ENCODE data around the gene ADAMTS19.
A peak's percentile ranks its signal among the peaks of the same experiment; 100 is the strongest.

The ADAMTS19 gene

DNA sequence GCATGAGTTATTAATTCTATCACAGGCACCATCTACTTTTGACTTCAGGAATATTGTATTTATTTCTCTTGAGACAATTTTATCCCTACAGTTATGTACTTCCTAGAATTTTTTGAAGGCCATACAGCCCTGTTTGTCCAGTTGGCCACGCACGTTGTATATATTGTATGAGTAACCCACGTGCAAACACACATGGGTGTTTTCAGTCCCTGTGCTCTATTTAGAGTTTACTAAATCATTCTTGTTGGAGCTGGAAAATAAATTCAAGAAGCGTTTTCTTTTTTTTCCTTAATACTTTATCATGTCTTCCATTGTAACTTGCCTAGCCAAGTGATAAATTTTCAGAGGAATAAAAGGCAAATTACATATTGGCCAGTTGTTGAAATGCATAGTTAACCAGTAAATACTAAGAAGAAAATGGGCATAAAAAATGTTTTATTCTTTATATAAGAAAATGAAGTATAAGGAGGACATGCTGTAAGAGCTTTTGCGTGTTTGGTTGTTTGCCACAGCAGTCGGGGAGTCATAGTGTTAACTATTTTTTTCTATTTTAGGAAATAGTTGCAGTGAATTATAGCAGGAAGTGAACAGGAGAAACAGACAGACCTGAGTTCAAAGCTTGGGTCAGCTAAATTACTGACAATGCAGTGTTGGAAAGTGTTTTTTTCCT is 201.4 kb downstream of the ADAMTS19 start:
- DNase-seq (ENCODE audit: low read depth), result no peak
- no peak overlapping the region for H3K4me3 ChIP-seq (ENCODE audit: low read depth, low read length)
- no peak for TF ChIP-seq MYC (IDR thresholded peaks at IDR 0.05; ENCODE audit: low read depth, low read length)
- no peak for TF ChIP-seq POLR2A (IDR thresholded peaks at IDR 0.05; ENCODE audit: extremely low read depth, insufficient read length)
- TF ChIP-seq, protein P1, sequence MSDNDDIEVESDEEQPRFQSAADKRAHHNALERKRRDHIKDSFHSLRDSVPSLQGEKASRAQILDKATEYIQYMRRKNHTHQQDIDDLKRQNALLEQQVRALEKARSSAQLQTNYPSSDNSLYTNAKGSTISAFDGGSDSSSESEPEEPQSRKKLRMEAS (IDR thresholded peaks at IDR 0.05; ENCODE audit: low read depth, low read length), result no peak
- TF ChIP-seq, protein P2, sequence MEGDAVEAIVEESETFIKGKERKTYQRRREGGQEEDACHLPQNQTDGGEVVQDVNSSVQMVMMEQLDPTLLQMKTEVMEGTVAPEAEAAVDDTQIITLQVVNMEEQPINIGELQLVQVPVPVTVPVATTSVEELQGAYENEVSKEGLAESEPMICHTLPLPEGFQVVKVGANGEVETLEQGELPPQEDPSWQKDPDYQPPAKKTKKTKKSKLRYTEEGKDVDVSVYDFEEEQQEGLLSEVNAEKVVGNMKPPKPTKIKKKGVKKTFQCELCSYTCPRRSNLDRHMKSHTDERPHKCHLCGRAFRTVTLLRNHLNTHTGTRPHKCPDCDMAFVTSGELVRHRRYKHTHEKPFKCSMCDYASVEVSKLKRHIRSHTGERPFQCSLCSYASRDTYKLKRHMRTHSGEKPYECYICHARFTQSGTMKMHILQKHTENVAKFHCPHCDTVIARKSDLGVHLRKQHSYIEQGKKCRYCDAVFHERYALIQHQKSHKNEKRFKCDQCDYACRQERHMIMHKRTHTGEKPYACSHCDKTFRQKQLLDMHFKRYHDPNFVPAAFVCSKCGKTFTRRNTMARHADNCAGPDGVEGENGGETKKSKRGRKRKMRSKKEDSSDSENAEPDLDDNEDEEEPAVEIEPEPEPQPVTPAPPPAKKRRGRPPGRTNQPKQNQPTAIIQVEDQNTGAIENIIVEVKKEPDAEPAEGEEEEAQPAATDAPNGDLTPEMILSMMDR (IDR thresholded peaks at IDR 0.05; ENCODE audit: low read depth, low read length), result no peak

DNA sequence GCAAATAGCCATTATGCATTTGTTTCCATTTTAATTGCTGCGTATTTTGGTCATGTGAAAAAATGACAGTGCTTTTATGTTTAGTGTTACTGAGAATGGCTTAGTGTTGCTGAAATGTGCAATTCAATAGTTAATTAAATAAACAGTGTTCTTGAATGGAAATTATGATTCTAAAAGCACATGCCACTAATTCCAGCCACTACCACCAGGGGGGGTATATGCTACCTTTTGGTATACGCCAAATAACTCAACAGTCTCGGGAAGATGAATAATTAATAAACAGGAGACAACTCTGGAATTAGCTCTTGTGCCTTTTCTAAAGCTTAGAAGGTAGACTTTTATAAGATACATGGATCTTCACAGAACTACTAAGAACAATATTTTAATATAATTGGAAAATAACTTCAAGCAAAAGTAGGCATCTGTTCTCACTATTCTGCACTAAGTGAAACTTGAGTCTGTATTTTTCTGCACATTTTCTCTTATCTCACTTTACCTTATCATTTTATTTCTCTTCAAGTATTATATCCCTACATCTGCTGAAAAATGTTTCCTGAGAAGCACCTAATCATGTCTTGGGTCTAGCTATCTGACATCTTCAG is 204.3 kb downstream of the ADAMTS19 start:
- H3K4me3 ChIP-seq (ENCODE audit: low read depth, low read length), result no peak overlapping the region
- TF ChIP-seq, protein P2 (IDR thresholded peaks at IDR 0.05; ENCODE audit: low read depth, low read length), result peak; percentile 82
- TF ChIP-seq MYC (IDR thresholded peaks at IDR 0.05; ENCODE audit: low read depth, low read length) (no peak), POLR2A (IDR thresholded peaks at IDR 0.05; ENCODE audit: extremely low read depth, insufficient read length) (no peak)
- TF ChIP-seq, protein P1 (IDR thresholded peaks at IDR 0.05; ENCODE audit: low read depth, low read length), result peak; percentile 57
- DNase-seq (ENCODE audit: low read depth), result peak; percentile 49

DNA sequence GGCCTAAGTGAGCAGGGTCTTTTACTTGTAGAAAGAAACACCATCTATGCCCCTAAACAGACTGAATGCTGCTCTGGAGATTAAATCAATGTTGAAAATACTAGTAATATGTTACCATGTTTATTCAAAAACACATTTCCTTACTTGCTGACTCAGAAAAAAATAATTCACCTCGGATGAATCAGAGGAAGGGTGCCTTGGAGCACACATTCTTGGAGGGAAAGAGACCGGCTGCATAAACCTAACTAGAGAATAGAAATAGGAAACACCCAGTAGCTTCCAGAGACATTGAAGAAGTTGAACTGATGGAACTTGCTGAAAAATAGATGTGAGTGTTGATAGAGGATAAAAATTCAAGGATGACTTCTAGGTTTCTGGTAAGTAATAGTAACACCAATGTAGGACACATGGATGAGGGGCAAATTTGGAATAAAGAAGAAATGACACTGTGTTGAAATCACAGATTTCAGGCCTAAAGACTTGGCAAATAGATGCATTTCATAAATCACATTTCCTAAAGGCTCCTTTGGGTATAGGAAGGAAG is 210.9 kb downstream of the ADAMTS19 start:
- no peak overlapping the region for H3K4me3 ChIP-seq (ENCODE audit: low read depth, low read length)
- no peak for DNase-seq (ENCODE audit: low read depth)
- no peak for TF ChIP-seq MYC (IDR thresholded peaks at IDR 0.05; ENCODE audit: low read depth, low read length)
- TF ChIP-seq, protein P1 (IDR thresholded peaks at IDR 0.05; ENCODE audit: low read depth, low read length), result no peak
- no peak for TF ChIP-seq POLR2A (IDR thresholded peaks at IDR 0.05; ENCODE audit: extremely low read depth, insufficient read length)
- TF ChIP-seq, protein P2 (IDR thresholded peaks at IDR 0.05; ENCODE audit: low read depth, low read length), result no peak

DNA sequence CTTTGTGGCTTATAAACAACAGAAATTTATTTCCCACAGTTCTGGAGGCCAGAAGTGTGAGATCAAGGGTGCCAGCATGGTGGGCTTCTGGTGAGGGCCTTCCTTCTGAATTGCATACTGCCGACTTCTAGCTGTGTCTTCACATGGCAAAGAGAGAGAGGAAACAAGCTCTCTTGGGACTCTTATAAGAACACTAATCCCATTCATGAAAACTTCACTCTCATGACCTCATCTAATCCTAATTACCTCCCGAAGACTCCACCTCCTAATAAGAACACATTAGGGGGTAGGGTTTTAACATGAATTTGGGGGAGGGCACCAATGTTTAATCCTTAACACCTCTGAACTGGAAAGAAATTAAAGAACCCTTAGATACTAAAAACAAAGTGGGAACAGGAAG is 211.9 kb downstream of the ADAMTS19 start:
- TF ChIP-seq POLR2A (IDR thresholded peaks at IDR 0.05; ENCODE audit: extremely low read depth, insufficient read length) (no peak), MYC (IDR thresholded peaks at IDR 0.05; ENCODE audit: low read depth, low read length) (no peak)
- TF ChIP-seq, protein P1 (IDR thresholded peaks at IDR 0.05; ENCODE audit: low read depth, low read length), result no peak
- TF ChIP-seq, protein P2 (IDR thresholded peaks at IDR 0.05; ENCODE audit: low read depth, low read length), result no peak
- H3K4me3 ChIP-seq (ENCODE audit: low read depth, low read length), result no peak overlapping the region
- DNase-seq (ENCODE audit: low read depth), result no peak

DNA sequence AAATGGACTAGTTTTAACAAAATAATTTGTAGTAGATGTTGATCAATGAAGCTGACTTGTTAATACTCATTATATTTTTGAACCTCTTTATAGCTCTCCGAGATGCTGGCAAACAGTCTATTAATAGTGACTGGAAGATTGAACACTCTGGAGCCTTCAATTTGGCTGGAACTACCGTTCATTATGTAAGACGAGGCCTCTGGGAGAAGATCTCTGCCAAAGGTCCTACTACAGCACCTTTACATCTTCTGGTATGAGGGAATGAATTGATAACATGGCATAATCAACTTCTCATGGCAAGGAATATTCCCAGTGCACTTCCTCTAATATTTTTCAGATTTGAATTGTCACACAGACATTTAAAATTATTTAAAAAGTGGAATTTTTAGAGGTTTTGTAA is 219.6 kb downstream of the ADAMTS19 start:
- TF ChIP-seq MYC (IDR thresholded peaks at IDR 0.05; ENCODE audit: low read depth, low read length), result no peak
- TF ChIP-seq, protein P2 (IDR thresholded peaks at IDR 0.05; ENCODE audit: low read depth, low read length), result no peak
- TF ChIP-seq POLR2A (IDR thresholded peaks at IDR 0.05; ENCODE audit: extremely low read depth, insufficient read length), result no peak
- TF ChIP-seq, protein P1 (IDR thresholded peaks at IDR 0.05; ENCODE audit: low read depth, low read length), result no peak
- no peak overlapping the region for H3K4me3 ChIP-seq (ENCODE audit: low read depth, low read length)
- no peak for DNase-seq (ENCODE audit: low read depth)

All from NB4 (cell line).